GM21423 (cell line): Measurements from ENCODE around the gene KPNB1.

Source experiments
- ATAC-seq: cut with Tn5 transposase; IDR thresholded peaks from one replicate; pipeline ENCODE4 v1.9.1; 2021; ENCODE audit warnings: mild to moderate bottlenecking, moderate library complexity; ENCODE audit not compliant: unreplicated experiment

The KPNB1 gene

GRCh38 chr17:47695429-47696376, 46.0 kb downstream of the KPNB1 start:
- no peak for ATAC-seq

- no peak for ATAC-seq
These were observed 47.3 kb downstream of the KPNB1 start for GRCh38 chr17:47696717-47697642.

- ATAC-seq = no peak
These were observed 48.4 kb downstream of the KPNB1 start for GRCh38 chr17:47697906-47698711.

- no peak for ATAC-seq
These were observed 49.2 kb downstream of the KPNB1 start for GRCh38 chr17:47698749-47699535.

- ATAC-seq = no peak
These were observed 49.8 kb downstream of the KPNB1 start for GRCh38 chr17:47699536-47699840.

- no peak for ATAC-seq
These were observed 51.0 kb downstream of the KPNB1 start for GRCh38 chr17:47700471-47701449.

GRCh38 chr17:47701608-47702007, 51.9 kb downstream of the KPNB1 start:
- no peak for ATAC-seq

GRCh38 chr17:47702391-47702995, 52.8 kb downstream of the KPNB1 start:
- ATAC-seq = no peak

GRCh38 chr17:47703191-47703591, 53.5 kb downstream of the KPNB1 start:
- ATAC-seq = no peak

- ATAC-seq = no peak
These were observed 54.0 kb downstream of the KPNB1 start for GRCh38 chr17:47703671-47704070.

GRCh38 chr17:47704116-47704515, 54.4 kb downstream of the KPNB1 start:
- ATAC-seq = no peak

GRCh38 chr17:47704736-47705135, 55.0 kb downstream of the KPNB1 start:
- ATAC-seq = no peak

- ATAC-seq = no peak
These were observed 56.1 kb downstream of the KPNB1 start for GRCh38 chr17:47705536-47706530.

- ATAC-seq = no peak
These were observed 57.5 kb downstream of the KPNB1 start for GRCh38 chr17:47707056-47707804.

- ATAC-seq = no peak
These were observed 58.2 kb downstream of the KPNB1 start for GRCh38 chr17:47707884-47708283.

- no peak for ATAC-seq
These were observed 58.7 kb downstream of the KPNB1 start for GRCh38 chr17:47708312-47708863.
